CD4-positive, alpha-beta T cell (primary cell): ENCODE results near the gene ZNF154. TPM values are rescaled to one million over a fixed set of nuclear protein-coding genes. Genes with fewer than 3 reads are reported as not detected.
A peak's percentile ranks its signal among the peaks of the same experiment; 100 is the strongest.

Source experiments
- ATAC-seq: fragments of 200-7000 bp; cut with Tn5 transposase; one replicate; pipeline ENCODE4 v1.10.0; 2022; ENCODE audit warnings: mild to moderate bottlenecking; ENCODE audit not compliant: poor library complexity
- CTCF ChIA-PET: fragments of 350-600 bp; sonication (Branson Sonifier 250); formaldehyde crosslinking; loops from one replicate; lab custom pipeline; 2021; ENCODE audit warnings: antibody characterized with exemption, inconsistent platforms; lab: Charles Lee
- POLR2A ChIA-PET: fragments of 350-600 bp; sonication (Branson Sonifier 250); formaldehyde crosslinking; loops from one replicate; lab custom pipeline; 2021; ENCODE audit warnings: antibody characterized with exemption, inconsistent platforms; lab: Charles Lee
- DNase-seq, 14 experiments: peaks; one replicate each; pipeline ENCODE4 v3.0.0-alpha.2; 2013 to 2020; ENCODE audit warnings: mixed read lengths in 2 of 14
- H3K27ac ChIP-seq, 2 donors: one replicate each; pipeline versions ENCODE4 v1.5.1 to v1.7.0; 2013; ENCODE audit warnings: low read length in 2 of 2, low read depth in 1 of 2, mild to moderate bottlenecking in 1 of 2
- H3K27me3 ChIP-seq, 2 experiments: 1 replicate in 1 of 2; 2 replicates in 1 of 2; pipeline versions ENCODE4 v1.6.1 to v1.7.0; 2013; ENCODE audit warnings: low read length in 2 of 2, control low read depth in 1 of 2, mild to moderate bottlenecking in 1 of 2, moderate library complexity in 1 of 2; ENCODE audit not compliant: insufficient read depth in 2 of 2, control insufficient read depth in 1 of 2
- H3K36me3 ChIP-seq: one replicate; pipeline ENCODE4 v1.6.1; 2013; ENCODE audit warnings: low read length, control low read depth; ENCODE audit not compliant: insufficient read depth
- H3K4me1 ChIP-seq: one replicate; pipeline ENCODE4 v1.6.1; 2013; ENCODE audit warnings: low read length, control low read depth; ENCODE audit not compliant: insufficient read depth
- H3K4me3 ChIP-seq: one replicate; pipeline ENCODE4 v1.5.1; 2013; ENCODE audit warnings: mild to moderate bottlenecking, low read length, moderate library complexity
- H3K9me3 ChIP-seq, 2 experiments: 1 replicate in 1 of 2; 2 replicates in 1 of 2; pipeline versions ENCODE4 v1.6.1 to v1.7.0; 2013; ENCODE audit warnings: low read length in 2 of 2, mild to moderate bottlenecking in 2 of 2, control low read depth in 1 of 2, moderate library complexity in 1 of 2; ENCODE audit not compliant: control insufficient read depth in 1 of 2, insufficient read depth in 1 of 2
- H3K27ac Mint-ChIP-seq: one replicate; pipeline ENCODE4 v1.8.0; 2020; ENCODE audit warnings: mixed read lengths
- H3K27me3 Mint-ChIP-seq: one replicate; pipeline ENCODE4 v1.8.0; 2021; ENCODE audit warnings: mixed read lengths
- H3K36me3 Mint-ChIP-seq: one replicate; pipeline ENCODE4 v1.8.0; 2021; ENCODE audit warnings: low read depth, mixed read lengths
- H3K4me1 Mint-ChIP-seq: one replicate; pipeline ENCODE4 v1.8.0; 2021; ENCODE audit warnings: low read depth, mixed read lengths
- H3K4me3 Mint-ChIP-seq: one replicate; pipeline ENCODE4 v1.8.0; 2020; ENCODE audit warnings: mild to moderate bottlenecking, mixed read lengths
- H3K9me3 Mint-ChIP-seq: one replicate; pipeline ENCODE4 v1.8.0; 2020; ENCODE audit warnings: mixed read lengths
- CTCF ChIP-seq: fragments of 200-600 bp; IDR thresholded peaks from one replicate; pipeline ENCODE4 v1.8.0; 2022; ENCODE audit warnings: antibody characterized with exemption, mild to moderate bottlenecking
- intact Hi-C, 2 experiments: fragments of 100-400 bp; cut with DNase I in 1 of 2; cut with micrococcal nuclease in 1 of 2; formaldehyde crosslinking; loops; one replicate each; pipeline versions ENCODE4 v1.15.1 to v1.9.0; 2023 to 2025; cut with DNase I, micrococcal nuclease
- total RNA-seq, 174 experiments: library from RNA in 2 of 174; stranded (reverse) in 2 of 174; gene quantifications; one replicate each; pipeline ENCODE4 v1.2.3 and lab custom pipeline; 2021 to 2026

ZNF154 gene
- total RNA-seq, 2 experiments from 2014 or later: 16.9 to 18.0 TPM

DNA sequence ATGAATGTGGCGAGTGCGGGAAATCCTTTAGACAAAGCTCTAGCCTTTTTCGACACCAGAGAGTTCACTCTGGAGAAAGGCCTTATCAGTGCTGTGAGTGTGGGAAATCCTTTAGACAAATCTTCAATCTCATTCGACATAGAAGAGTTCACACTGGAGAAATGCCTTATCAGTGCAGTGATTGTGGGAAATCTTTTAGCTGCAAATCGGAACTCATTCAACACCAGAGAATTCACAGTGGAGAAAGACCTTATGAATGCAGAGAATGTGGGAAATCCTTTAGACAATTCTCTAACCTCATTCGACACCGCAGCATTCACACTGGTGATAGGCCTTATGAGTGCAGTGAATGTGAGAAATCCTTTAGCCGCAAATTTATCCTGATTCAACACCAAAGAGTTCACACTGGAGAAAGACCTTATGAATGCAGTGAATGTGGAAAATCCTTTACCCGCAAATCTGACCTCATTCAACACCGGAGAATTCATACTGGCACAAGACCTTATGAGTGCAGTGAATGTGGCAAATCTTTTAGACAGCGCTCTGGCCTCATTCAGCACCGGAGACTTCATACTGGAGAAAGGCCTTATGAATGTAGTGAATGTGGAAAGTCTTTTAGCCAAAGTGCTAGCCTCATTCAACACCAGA lies 21.5 kb downstream of the ZNF154 start:
- Mint-ChIP-seq H3K36me3 (peaks cover 85% of the 10 kb centered on the region), H3K4me1 (peaks cover 30% of the 10 kb centered on the region), H3K4me3 (no peak overlapping the region), H3K27ac (no peak overlapping the region), H3K27me3 (no peaks in the 10 kb centered on the region), H3K9me3 (peaks cover 35% of the 10 kb centered on the region)
- Histone ChIP-seq H3K4me3 (no peak overlapping the region), H3K4me1 (peaks cover 16% of the 10 kb centered on the region), H3K27me3 (no peaks in the 10 kb centered on the region), H3K27ac (no peak overlapping the region), H3K9me3 (peaks cover 64 to 87% of the 10 kb centered on the region in 2 experiments), H3K36me3 (peaks cover 45% of the 10 kb centered on the region)
- intact Hi-C loops: loop anchor here in 1 of 2 experiments (5.0 kb wide), 1 partner anchor 85 kb away; no protein-coding TSS in a partner anchor
- DNase-seq (no peak), ATAC-seq (no peak)
- ChIA-PET POLR2A (no interaction called here), CTCF (no interaction called here)
- TF ChIP-seq CTCF: no peak

GRCh38 chr19:57686727-57687126 lies 22.3 kb downstream of the ZNF154 start:
- H3K27ac ChIP-seq: no peak overlapping the region
- Mint-ChIP-seq H3K36me3 (peaks cover 92% of the 10 kb centered on the region), H3K9me3 (peaks cover 38% of the 10 kb centered on the region), H3K27ac (no peak overlapping the region), H3K27me3 (no peaks in the 10 kb centered on the region), H3K4me3 (no peak overlapping the region), H3K4me1 (peaks cover 38% of the 10 kb centered on the region)
- ChIA-PET CTCF (no interaction called here), POLR2A (no interaction called here)
- TF ChIP-seq CTCF: no peak
- intact Hi-C loops: loop anchor here in 1 of 2 experiments (5.0 kb wide), 1 partner anchor 86 kb away; no protein-coding TSS in a partner anchor
- H3K27me3 ChIP-seq: no peaks in the 10 kb centered on the region
- no peak for ATAC-seq
- peaks cover 20% of the 10 kb centered on the region for H3K4me1 ChIP-seq
- H3K9me3 ChIP-seq: peaks cover 67 to 87% of the 10 kb centered on the region in 2 experiments
- H3K4me3 ChIP-seq: no peak overlapping the region
- H3K36me3 ChIP-seq: peaks cover 45% of the 10 kb centered on the region
- DNase-seq: no peak

DNA sequence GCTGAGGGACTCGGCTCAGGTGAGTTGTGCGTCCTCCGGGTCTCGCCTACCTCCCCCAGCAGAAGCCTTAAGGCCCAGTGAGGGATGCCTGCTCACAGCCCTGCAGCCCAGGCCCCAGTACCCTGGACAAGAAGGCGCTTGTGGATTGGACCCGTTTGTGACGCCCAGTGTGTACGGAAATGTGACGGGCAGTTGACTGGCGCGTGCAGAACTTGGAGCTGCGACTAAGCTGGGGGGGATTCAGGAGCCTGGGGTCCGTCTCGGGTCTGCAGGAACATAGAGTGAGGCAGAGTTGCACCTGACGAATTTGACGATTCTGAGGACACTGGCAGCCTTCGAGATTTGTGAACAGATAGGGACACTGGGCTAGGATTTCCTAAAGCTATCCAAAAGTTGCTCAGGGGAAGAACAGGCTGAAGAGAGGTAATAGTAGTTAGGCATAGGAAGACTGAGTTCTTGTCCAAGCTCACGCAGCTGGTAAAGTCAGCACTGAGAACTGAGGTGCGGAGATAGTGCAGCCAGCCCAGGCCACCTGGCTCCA lies 26.7 kb downstream of the ZNF154 start:
- ChIA-PET POLR2A (interaction anchor here (0.6 to 2.0 kb wide), 20 partner anchors 26 to 501 kb away, joined by 3 to 42 read pairs (median 4); partner anchors contain the start of genes ZNF134, ZNF154, ZNF274 and ZNF417), CTCF (interaction anchor here (0.7 to 1.5 kb wide), 5 partner anchors 12 to 469 kb away, joined by 3 to 8 read pairs (median 3); partner anchors contain the start of genes ZNF211, ZNF329, ZNF548 and ZNF671)
- peaks cover 14% of the 10 kb centered on the region for H3K27me3 Mint-ChIP-seq
- H3K9me3 Mint-ChIP-seq: peaks cover 40% of the 10 kb centered on the region
- H3K27me3 ChIP-seq: peaks cover 4 to 8% of the 10 kb centered on the region in 2 experiments
- ATAC-seq (no peak), DNase-seq (no peak)
- H3K9me3 ChIP-seq: peaks cover 47 to 66% of the 10 kb centered on the region in 2 experiments
- intact Hi-C loops: loop anchor here in 1 of 2 experiments (5.0 kb wide), 5 partner anchors 45 to 270 kb away; partner anchors contain the start of genes ZNF17, ZNF211, ZNF256 and ZNF416
- peaks cover 66% of the 10 kb centered on the region for H3K36me3 Mint-ChIP-seq
- peak overlapping the region; percentile 98 for H3K4me3 Mint-ChIP-seq
- H3K27ac Mint-ChIP-seq: peak overlapping the region; percentile 93
- H3K36me3 ChIP-seq: peaks cover 41% of the 10 kb centered on the region
- peak overlapping the region; percentile 29 to 55 for H3K27ac ChIP-seq
- peak overlapping the region; percentile 81 for H3K4me3 ChIP-seq
- H3K4me1 ChIP-seq: peaks cover 26% of the 10 kb centered on the region
- TF ChIP-seq CTCF: no peak
- peaks cover 43% of the 10 kb centered on the region for H3K4me1 Mint-ChIP-seq
